H9 (cell line): Measurements from ENCODE around the gene ACSF3. TPM values are rescaled to one million over a fixed set of nuclear protein-coding genes. Genes with fewer than 3 reads are reported as not detected.
"Not testable (repeated sequence)": the region's sequence is repeated elsewhere in the genome, so short reads cannot be mapped to it uniquely, and the experiment has no call there.

Source experiments
- DNase-seq: peaks from one replicate; pipeline ENCODE4 v3.0.0-alpha.2; 2017
- H2AFZ ChIP-seq: one replicate; pipeline ENCODE4 v1.6.1; 2013; ENCODE audit warnings: mild to moderate bottlenecking, low read length, control low read depth, moderate library complexity
- H2AK5ac ChIP-seq: 2 replicates; pipeline ENCODE4 v1.6.1; 2013; ENCODE audit warnings: low read length, control low read depth, mixed read lengths; ENCODE audit not compliant: insufficient read length
- H2BK120ac ChIP-seq: one replicate; pipeline ENCODE4 v1.6.1; 2013; ENCODE audit warnings: low read depth, mild to moderate bottlenecking, low read length, control low read depth, inconsistent platforms; ENCODE audit not compliant: poor library complexity, severe bottlenecking
- H2BK12ac ChIP-seq: 2 replicates; pipeline ENCODE4 v1.6.1; 2013; ENCODE audit warnings: low read length, control low read depth, mixed read lengths, low read depth; ENCODE audit not compliant: insufficient read length
- H2BK15ac ChIP-seq: 2 replicates; pipeline ENCODE4 v1.6.1; 2013; ENCODE audit warnings: low read depth, low read length, control low read depth
- H2BK20ac ChIP-seq: one replicate; pipeline ENCODE4 v1.6.1; 2013; ENCODE audit warnings: low read depth, mild to moderate bottlenecking, low read length, control low read depth, inconsistent platforms; ENCODE audit not compliant: poor library complexity, severe bottlenecking
- H2BK5ac ChIP-seq: 2 replicates; pipeline ENCODE4 v1.6.1; 2013; ENCODE audit warnings: low read length, control low read depth, mixed read lengths; ENCODE audit not compliant: insufficient read length
- H3K14ac ChIP-seq: 2 replicates; pipeline ENCODE4 v1.6.1; 2013; ENCODE audit warnings: low read length, control low read depth; ENCODE audit not compliant: insufficient read depth
- H3K18ac ChIP-seq: 2 replicates; pipeline ENCODE4 v1.6.1; 2013; ENCODE audit warnings: low read depth, mild to moderate bottlenecking, mixed read lengths, low read length, control low read depth; ENCODE audit not compliant: insufficient read length
- H3K23ac ChIP-seq: 2 replicates; pipeline ENCODE4 v1.6.1; 2013; ENCODE audit warnings: low read length, control low read depth, mixed read lengths, low read depth; ENCODE audit not compliant: insufficient read length
- H3K23me2 ChIP-seq: 2 replicates; pipeline ENCODE4 v1.6.1; 2013; ENCODE audit warnings: low read depth, mild to moderate bottlenecking, mixed read lengths, low read length, control low read depth; ENCODE audit not compliant: insufficient read length, poor library complexity, severe bottlenecking
- H3K27ac ChIP-seq: 2 replicates; pipeline ENCODE4 v1.5.1; 2013; ENCODE audit warnings: low read length, control low read depth, mixed read lengths, low read depth; ENCODE audit not compliant: insufficient read length
- H3K27me3 ChIP-seq: 2 replicates; pipeline ENCODE4 v1.6.1; 2013; ENCODE audit warnings: low read length, control low read depth, inconsistent platforms; ENCODE audit not compliant: insufficient read depth
- H3K4ac ChIP-seq: 2 replicates; pipeline ENCODE4 v1.6.1; 2013; ENCODE audit warnings: low read depth, mild to moderate bottlenecking, control low read depth, inconsistent platforms, low read length, moderate library complexity
- H3K4me1 ChIP-seq: 2 replicates; pipeline ENCODE4 v1.6.1; 2013; ENCODE audit warnings: low read length, control low read depth, inconsistent platforms; ENCODE audit not compliant: insufficient read depth
- H3K4me2 ChIP-seq: 2 replicates; pipeline ENCODE4 v1.6.1; 2013; ENCODE audit warnings: low read length, control low read depth, mixed read lengths; ENCODE audit not compliant: insufficient read length, insufficient read depth
- H3K56ac ChIP-seq: 2 replicates; pipeline ENCODE4 v1.6.1; 2013; ENCODE audit warnings: low read depth, mild to moderate bottlenecking, mixed read lengths, low read length, control low read depth; ENCODE audit not compliant: insufficient read length
- H3K79me1 ChIP-seq: 2 replicates; pipeline ENCODE4 v1.6.1; 2013; ENCODE audit warnings: low read depth, mild to moderate bottlenecking, moderate library complexity, low read length, control low read depth, inconsistent platforms; ENCODE audit not compliant: insufficient read depth, poor library complexity, severe bottlenecking
- H3K79me2 ChIP-seq: 2 replicates; pipeline ENCODE4 v1.6.1; 2013; ENCODE audit warnings: low read length, control low read depth, inconsistent platforms; ENCODE audit not compliant: insufficient read depth
- H3K9ac ChIP-seq: 2 replicates; pipeline ENCODE4 v1.6.1; 2013; ENCODE audit warnings: low read length, control low read depth, mixed read lengths; ENCODE audit not compliant: insufficient read length; ENCODE audit errors: extremely low read depth
- H3K9me3 ChIP-seq: one replicate; pipeline ENCODE4 v1.6.1; 2013; ENCODE audit warnings: low read depth, low read length, inconsistent platforms; ENCODE audit not compliant: control insufficient read depth
- H3T11ph ChIP-seq: one replicate; pipeline ENCODE4 v1.6.1; 2013; ENCODE audit warnings: mild to moderate bottlenecking, low read length, control low read depth, inconsistent platforms
- H4K20me1 ChIP-seq: one replicate; pipeline ENCODE4 v1.6.1; 2013; ENCODE audit not compliant: control insufficient read depth, insufficient read length, insufficient read depth
- H4K5ac ChIP-seq: 2 replicates; pipeline ENCODE4 v1.6.1; 2013; ENCODE audit warnings: low read depth, mild to moderate bottlenecking, mixed read lengths, low read length, control low read depth; ENCODE audit not compliant: insufficient read length
- H4K8ac ChIP-seq: replicated peaks from 2 replicates; pipeline ENCODE4 v1.6.1; 2013; ENCODE audit warnings: low read length, control low read depth, mixed read lengths, low read depth; ENCODE audit not compliant: insufficient read length
- H4K91ac ChIP-seq: 2 replicates; pipeline ENCODE4 v1.6.1; 2013; ENCODE audit warnings: low read depth, mild to moderate bottlenecking, moderate library complexity, mixed read lengths, low read length, control low read depth; ENCODE audit not compliant: insufficient read length
- H3K27ac Mint-ChIP-seq, 3 experiments: 2 replicates in 2 of 3; 3 replicates in 1 of 3; pipeline ENCODE4 v1.8.0; 2020 to 2021; ENCODE audit warnings: mixed read lengths in 3 of 3, mild to moderate bottlenecking in 1 of 3, moderate library complexity in 1 of 3
- H3K27me3 Mint-ChIP-seq: 2 replicates; pipeline ENCODE4 v1.8.0; 2021; ENCODE audit warnings: low read depth, mild to moderate bottlenecking, moderate library complexity, mixed read lengths
- H3K36me3 Mint-ChIP-seq, 3 experiments: 2 replicates in 2 of 3; 3 replicates in 1 of 3; pipeline ENCODE4 v1.8.0; 2020 to 2021; ENCODE audit warnings: low read depth in 3 of 3, mixed read lengths in 3 of 3; ENCODE audit not compliant: insufficient read depth in 1 of 3
- H3K4me1 Mint-ChIP-seq, 2 experiments: 2 replicates each; pipeline ENCODE4 v1.8.0; 2020; ENCODE audit warnings: mixed read lengths in 2 of 2
- H3K4me3 Mint-ChIP-seq, 2 experiments: 2 replicates in 1 of 2; 3 replicates in 1 of 2; pipeline ENCODE4 v1.8.0; 2020 to 2021; ENCODE audit warnings: mild to moderate bottlenecking in 2 of 2, mixed read lengths in 2 of 2, moderate library complexity in 1 of 2
- H3K9me3 Mint-ChIP-seq, 2 experiments: 2 replicates in 1 of 2; 3 replicates in 1 of 2; pipeline ENCODE4 v1.8.0; 2020; ENCODE audit warnings: mild to moderate bottlenecking in 2 of 2, mixed read lengths in 2 of 2, moderate library complexity in 1 of 2
- WGBS: extraction: QIAGEN DNeasy Blood & Tissue Kit; methylation state at CpG from one replicate; pipeline ENCODE4 v1.1.7; 2013; ENCODE audit warnings: missing lambda C conversion rate, low lambda C conversion rate, mixed read lengths; ENCODE audit not compliant: insufficient read length; ENCODE audit errors: extremely low coverage; 5-methylcytosine and 5-hydroxymethylcytosine counted together
- total RNA-seq: library from RNA; stranded (reverse); gene quantifications from 2 replicates; pipeline ENCODE4 v1.2.1, GENCODE V29; 2021
- TF ChIP-seq, protein P1 (sequence below): fragments of 200-600 bp; sonication (generic); conservative IDR thresholded peaks from 3 replicates; pipeline ENCODE4 v1.8.0; 2021; ENCODE audit warnings: antibody characterized with exemption, mild to moderate bottlenecking

ACSF3 gene
- total RNA-seq, 1 experiment from 2014 or later, result 31.3 TPM

DNA sequence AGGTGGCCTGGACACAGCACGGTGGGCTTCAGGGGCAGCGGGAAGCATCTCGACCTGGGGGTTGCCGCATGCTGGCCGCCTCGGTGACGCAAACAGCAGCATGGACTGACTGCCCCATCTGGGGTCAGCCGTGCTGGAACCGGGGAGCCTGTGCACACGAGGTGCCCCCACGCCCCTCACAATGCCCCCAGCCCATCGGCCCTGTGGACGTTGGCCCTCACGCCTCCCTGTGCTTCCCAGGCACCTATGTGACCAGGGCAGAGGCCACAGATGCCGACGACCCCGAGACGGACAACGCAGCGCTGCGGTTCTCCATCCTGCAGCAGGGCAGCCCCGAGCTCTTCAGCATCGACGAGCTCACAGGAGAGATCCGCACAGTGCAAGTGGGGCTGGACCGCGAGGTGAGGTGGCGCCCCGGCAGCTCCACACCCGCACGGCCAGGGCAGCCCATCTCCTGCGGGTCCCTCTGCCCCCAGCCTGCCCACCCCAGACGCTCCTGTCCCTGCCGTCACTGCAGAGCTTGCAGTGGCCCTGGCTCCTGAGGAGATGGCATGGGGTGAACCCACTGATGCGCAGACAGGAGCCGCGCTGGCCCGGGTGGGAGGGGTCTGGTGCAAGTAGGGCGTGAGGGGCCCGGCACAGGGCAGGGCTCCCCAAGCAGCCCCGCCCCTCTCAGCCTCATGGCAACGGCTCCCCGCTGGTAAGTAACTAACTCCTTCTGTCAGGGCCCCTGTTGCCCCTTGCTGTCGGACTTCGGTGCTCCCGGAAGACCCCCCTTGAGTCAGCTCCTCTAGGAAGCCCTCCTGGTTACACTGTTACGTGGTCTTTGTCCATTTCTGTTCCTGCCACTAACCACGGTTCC is 91.5 kb downstream of the ACSF3 start:
- H3K27me3 ChIP-seq, result no peaks in the 10 kb centered on the region
- H3K23me2 ChIP-seq, result no peaks in the 10 kb centered on the region
- H3K56ac ChIP-seq, result no peak overlapping the region
- Mint-ChIP-seq H3K9me3 (no peaks in the 10 kb centered on the region; a peak in 1 of 5 replicates), H3K4me3 (no peak overlapping the region), H3K27ac (no peak overlapping the region), H3K36me3 (no peaks in the 10 kb centered on the region), H3K4me1 (no peaks in the 10 kb centered on the region), H3K27me3 (peaks cover 25% of the 10 kb centered on the region)
- no peak overlapping the region for H2AK5ac ChIP-seq
- TF ChIP-seq, protein P1, sequence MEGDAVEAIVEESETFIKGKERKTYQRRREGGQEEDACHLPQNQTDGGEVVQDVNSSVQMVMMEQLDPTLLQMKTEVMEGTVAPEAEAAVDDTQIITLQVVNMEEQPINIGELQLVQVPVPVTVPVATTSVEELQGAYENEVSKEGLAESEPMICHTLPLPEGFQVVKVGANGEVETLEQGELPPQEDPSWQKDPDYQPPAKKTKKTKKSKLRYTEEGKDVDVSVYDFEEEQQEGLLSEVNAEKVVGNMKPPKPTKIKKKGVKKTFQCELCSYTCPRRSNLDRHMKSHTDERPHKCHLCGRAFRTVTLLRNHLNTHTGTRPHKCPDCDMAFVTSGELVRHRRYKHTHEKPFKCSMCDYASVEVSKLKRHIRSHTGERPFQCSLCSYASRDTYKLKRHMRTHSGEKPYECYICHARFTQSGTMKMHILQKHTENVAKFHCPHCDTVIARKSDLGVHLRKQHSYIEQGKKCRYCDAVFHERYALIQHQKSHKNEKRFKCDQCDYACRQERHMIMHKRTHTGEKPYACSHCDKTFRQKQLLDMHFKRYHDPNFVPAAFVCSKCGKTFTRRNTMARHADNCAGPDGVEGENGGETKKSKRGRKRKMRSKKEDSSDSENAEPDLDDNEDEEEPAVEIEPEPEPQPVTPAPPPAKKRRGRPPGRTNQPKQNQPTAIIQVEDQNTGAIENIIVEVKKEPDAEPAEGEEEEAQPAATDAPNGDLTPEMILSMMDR, result no peak
- no peaks in the 10 kb centered on the region for H3K4me1 ChIP-seq
- H4K8ac ChIP-seq, result no peak overlapping the region
- no peak overlapping the region for H3K14ac ChIP-seq
- no peak overlapping the region for H4K91ac ChIP-seq
- H3K4me2 ChIP-seq, result no peak overlapping the region
- H4K5ac ChIP-seq, result no peak overlapping the region
- H3K18ac ChIP-seq, result no peak overlapping the region
- no peaks in the 10 kb centered on the region for H3K79me1 ChIP-seq
- H2AFZ ChIP-seq, result no peak overlapping the region
- H3T11ph ChIP-seq, result no peak overlapping the region
- no peak overlapping the region for H2BK5ac ChIP-seq
- no peak overlapping the region for H3K4ac ChIP-seq
- H3K79me2 ChIP-seq, result no peaks in the 10 kb centered on the region
- no peaks in the 10 kb centered on the region for H3K9me3 ChIP-seq
- H4K20me1 ChIP-seq, result no peaks in the 10 kb centered on the region
- H3K27ac ChIP-seq, result no peak overlapping the region
- no peak overlapping the region for H2BK20ac ChIP-seq
- no CpG with 5 or more reads among the region's 48 CpGs for WGBS
- no peak for DNase-seq
- H2BK120ac ChIP-seq, result no peak overlapping the region
- no peak overlapping the region for H2BK15ac ChIP-seq
- H3K23ac ChIP-seq, result no peak overlapping the region
- no peak overlapping the region for H3K9ac ChIP-seq
- H2BK12ac ChIP-seq, result no peak overlapping the region

DNA sequence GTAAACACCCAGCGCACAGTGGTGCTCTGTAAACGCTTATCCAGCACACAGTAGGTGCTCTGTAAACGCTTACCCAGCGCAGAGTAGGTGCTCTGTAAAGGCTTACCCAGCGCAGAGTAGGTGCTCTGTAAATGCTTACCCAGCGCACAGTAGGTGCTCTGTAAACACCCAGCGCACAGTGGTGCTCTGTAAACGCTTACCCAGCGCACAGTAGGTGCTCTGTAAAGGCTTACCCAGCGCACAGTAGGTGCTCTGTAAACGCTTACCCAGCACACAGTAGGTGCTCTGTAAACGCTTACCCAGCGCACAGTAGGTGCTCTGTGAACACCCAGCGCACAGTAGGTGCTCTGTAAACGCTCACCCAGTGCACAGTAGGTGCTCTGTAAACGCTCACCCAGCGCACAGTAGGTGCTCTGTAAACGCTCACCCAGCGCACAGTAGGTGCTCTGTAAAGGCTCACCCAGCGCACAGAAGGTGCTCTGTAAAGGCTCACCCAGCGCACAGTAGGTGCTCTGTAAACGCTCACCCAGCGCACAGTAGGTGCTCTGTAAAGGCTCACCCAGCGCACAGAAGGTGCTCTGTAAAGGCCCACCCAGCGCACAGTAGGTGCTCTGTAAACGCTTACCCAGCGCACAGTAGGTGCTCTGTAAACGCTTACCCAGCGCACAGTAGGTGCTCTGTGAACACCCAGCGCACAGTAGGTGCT is 92.4 kb downstream of the ACSF3 start:
- H3K4me1 ChIP-seq, H3K14ac ChIP-seq, H2AFZ ChIP-seq, H3K4me2 ChIP-seq, H3K27ac Mint-ChIP-seq, H2AK5ac ChIP-seq, H3K4ac ChIP-seq, H2BK12ac ChIP-seq, H3K56ac ChIP-seq, H2BK5ac ChIP-seq, H4K20me1 ChIP-seq, H3K27me3 ChIP-seq, H2BK15ac ChIP-seq, H3K23me2 ChIP-seq, H3K4me3 Mint-ChIP-seq, H2BK120ac ChIP-seq, DNase-seq, H3K27ac ChIP-seq, H4K5ac ChIP-seq, H3K23ac ChIP-seq, H4K8ac ChIP-seq, H3T11ph ChIP-seq, H2BK20ac ChIP-seq, H4K91ac ChIP-seq, H3K4me1 Mint-ChIP-seq, H3K79me2 ChIP-seq, H3K18ac ChIP-seq, H3K36me3 Mint-ChIP-seq, H3K79me1 ChIP-seq, H3K9me3 ChIP-seq, H3K9me3 Mint-ChIP-seq, H3K9ac ChIP-seq: not testable (repeated sequence)
- H3K27me3 Mint-ChIP-seq, result peaks cover 32% of the 10 kb centered on the region
- no CpG with 5 or more reads among the region's 30 CpGs for WGBS
